K562 (cell line): Measurements from ENCODE around the gene POLE2. TPM values are rescaled to one million over a fixed set of nuclear protein-coding genes. Genes with fewer than 3 reads are reported as not detected.
"Not testable (repeated sequence)": the region's sequence is repeated elsewhere in the genome, so short reads cannot be mapped to it uniquely, and the experiment has no call there.

Experiments used
- ATAC-seq: fragments of 200-7000 bp; cut with Tn5 transposase; 3 replicates; pipeline ENCODE4 v1.9.1; 2020; ENCODE audit warnings: moderate library complexity
- BruUV-seq: library from RNA; stranded (reverse); fragments of 400-500 nt; replicated peaks from 2 replicates; lab custom pipeline; 2021; lab: Mats Ljungman, UMichigan
- CTCF ChIA-PET: fragments of 300-600 bp; formaldehyde crosslinking; extraction: SDS; loops from one replicate; lab custom pipeline; 2021; ENCODE audit warnings: low intra/inter-chr PET ratio; lab: Yijun Ruan, JAX
- POLR2A ChIA-PET: fragments of 300-600, 350-650 bp; sonication (Branson Sonifier 250); formaldehyde crosslinking; extraction: SDS; loops from one replicate; lab custom pipeline; 2021; ENCODE audit warnings: antibody characterized with exemption, inconsistent platforms; lab: Yijun Ruan, JAX
- DNase-seq, 4 experiments: peaks; one replicate each; pipeline versions ENCODE4 v3.0.0 to v3.0.0-alpha.2; 2011 to 2018; ENCODE audit warnings: low spot score in 3 of 4, mixed read lengths in 3 of 4; ENCODE audit errors: extremely low read depth in 1 of 4
- FAIRE-seq: peaks from 2 replicates; lab custom pipeline; 2011; peaks lifted over from hg19 to GRCh38; lab: Jason Lieb, UNC
- H2AFZ ChIP-seq: 2 replicates; pipeline ENCODE4 v1.6.0; 2011; ENCODE audit warnings: low read depth, low read length, control low read depth, inconsistent platforms
- H3K27ac ChIP-seq: fragments of 200-600 bp; 3 replicates; pipeline ENCODE4 v1.8.0; 2011; ENCODE audit warnings: low read depth, mild to moderate bottlenecking, control low read depth, inconsistent platforms, low read length, moderate library complexity, mixed read lengths; ENCODE audit errors: extremely low read depth
- H3K27me3 ChIP-seq, 2 experiments: fragments of 300-600 bp in 1 of 2; 2 replicates in 1 of 2; 3 replicates in 1 of 2; pipeline versions ENCODE4 v1.6.0 to v1.8.0; 2011; ENCODE audit warnings: inconsistent platforms in 2 of 2, low read length in 2 of 2, mild to moderate bottlenecking in 1 of 2, mixed read lengths in 1 of 2, moderate library complexity in 1 of 2; ENCODE audit not compliant: control insufficient read depth in 2 of 2, insufficient read depth in 2 of 2
- H3K36me3 ChIP-seq: fragments of 300-600 bp; 3 replicates; pipeline ENCODE4 v1.8.0; 2011; ENCODE audit warnings: mild to moderate bottlenecking, low read length, inconsistent platforms; ENCODE audit not compliant: control insufficient read depth, insufficient read depth
- H3K4me1 ChIP-seq, 2 experiments: fragments of 200-600 bp in 1 of 2; replicated peaks in 1 of 2; 2 replicates in 1 of 2; 3 replicates in 1 of 2; pipeline versions ENCODE4 v1.5.1 to v1.8.0; 2011; ENCODE audit warnings: inconsistent platforms in 2 of 2, low read length in 2 of 2, mild to moderate bottlenecking in 1 of 2, mixed read lengths in 1 of 2, moderate library complexity in 1 of 2; ENCODE audit not compliant: control insufficient read depth in 2 of 2, insufficient read depth in 2 of 2
- H3K4me2 ChIP-seq: 2 replicates; pipeline ENCODE4 v1.6.1; 2011; ENCODE audit warnings: low read length, control low read depth, inconsistent platforms, mixed read lengths; ENCODE audit not compliant: insufficient read depth
- H3K4me3 ChIP-seq: fragments of 200-600 bp; sonication (generic), shearing (Covaris generic); 2 replicates; pipeline ENCODE4 v1.5.1; 2016; ENCODE audit warnings: control low read depth, inconsistent platforms
- H3K79me2 ChIP-seq: fragments of 200-600 bp; 3 replicates; pipeline ENCODE4 v1.8.0; 2011; ENCODE audit warnings: low read length, inconsistent platforms; ENCODE audit not compliant: control insufficient read depth, insufficient read depth
- H3K9ac ChIP-seq, 2 experiments: 2 replicates each; pipeline versions ENCODE4 v1.6.0 to v1.6.1; 2011; ENCODE audit warnings: low read depth in 2 of 2, low read length in 2 of 2, control low read depth in 1 of 2, inconsistent platforms in 1 of 2, mild to moderate bottlenecking in 1 of 2, mixed read lengths in 1 of 2; ENCODE audit not compliant: insufficient read depth in 1 of 2
- H3K9me1 ChIP-seq: one replicate; pipeline ENCODE4 v1.6.0; 2011; ENCODE audit warnings: inconsistent platforms, mild to moderate bottlenecking, low read length, moderate library complexity; ENCODE audit not compliant: control insufficient read depth, insufficient read depth
- H3K9me3 ChIP-seq: replicated peaks from 2 replicates; pipeline ENCODE4 v1.5.1; 2011; ENCODE audit warnings: low read depth, low read length, inconsistent platforms; ENCODE audit not compliant: control insufficient read depth, insufficient read depth
- H4K20me1 ChIP-seq: replicated peaks from 2 replicates; pipeline ENCODE4 v1.6.1; 2011; ENCODE audit warnings: low read length, inconsistent platforms, mixed read lengths; ENCODE audit not compliant: control insufficient read depth, insufficient read depth
- ARNT ChIP-seq, 2 experiments: fragments of 450-650 bp; IDR thresholded peaks; 2 replicates each; pipeline ENCODE4 v1.6.1; 2016; ENCODE audit warnings: mild to moderate bottlenecking in 1 of 2
- DMBX1 ChIP-seq: fragments of 250-450 bp; sonication (Bioruptor Pico); IDR thresholded peaks from 2 replicates; pipeline ENCODE4 v1.8.0; 2022; ENCODE audit warnings: inconsistent platforms, mild to moderate bottlenecking, moderate library complexity, borderline replicate concordance
- TRIM28 ChIP-seq: fragments of 450-650 bp; IDR thresholded peaks from 2 replicates; pipeline ENCODE4 v1.6.1; 2017
- ZNF384 ChIP-seq: IDR thresholded peaks from 2 replicates; pipeline ENCODE4 v1.6.1; 2012; ENCODE audit warnings: low read depth, low read length, improper control_type of control experiment
- WGBS: fragments of 100-300 bp; shearing (Covaris generic); methylation state at CpG from one replicate; pipeline ENCODE4 v1.1.6; 2016; ENCODE audit warnings: low coverage, mixed read lengths; ENCODE audit not compliant: insufficient coverage; ENCODE audit errors: missing lambda C conversion rate; 5-methylcytosine and 5-hydroxymethylcytosine counted together
- in situ Hi-C: fragments of 300-500 bp; cut with MboI; formaldehyde crosslinking; loops from 4 replicates; pipeline ENCODE4 v1.15.0; 2018; ENCODE audit warnings: inconsistent platforms, mixed read lengths
- intact Hi-C: fragments of 100-400 bp; cut with micrococcal nuclease; formaldehyde crosslinking; loops from 2 replicates; pipeline ENCODE4 v1.14.2; 2022
- polyA plus RNA-seq, 8 experiments: library from polyadenylated mRNA; depleted of rRNA in 4 of 8; stranded (reverse) in 5 of 8; unstranded in 3 of 8; fragments of >200 nt; fragmentation: Nextera tagmentation in 2 of 8; fragmentation: Illumina TruSeq in 1 of 8; extraction: Ambion mirVana in 2 of 8; extraction: Trizol in 1 of 8; gene quantifications; 2 replicates each; pipeline versions ENCODE4 v1.2.1 to v1.2.3, GENCODE V29; 2011 to 2014; ENCODE audit warnings: inconsistent platforms in 1 of 8, missing spikeins in 1 of 8
- total RNA-seq, 7 experiments: library from RNA; depleted of rRNA in 6 of 7; stranded (reverse); fragments of >200 nt in 6 of 7; fragmentation: Illumina TruSeq in 2 of 7; extraction: Trizol in 2 of 7; gene quantifications; 2 replicates each; pipeline versions ENCODE4 v1.2.1 to v1.2.3, GENCODE V29; 2011 to 2021; ENCODE audit warnings: low replicate concordance in 1 of 7

POLE2 gene
- total and polyA plus RNA-seq, 9 of the 15 experiments (the other 6 are each of a cell fraction or from before 2014, with no cell fraction given), result 30.7 to 78.4 (median 55.4) TPM

GRCh38 chr14:49720744-49721143 is 32.7 kb upstream of the POLE2 start:
- H3K27me3 ChIP-seq, result no peaks in the 10 kb centered on the region
- in situ Hi-C loops (no loop called here), intact Hi-C loops (no loop called here)
- H3K4me3 ChIP-seq, result no peak overlapping the region
- ATAC-seq (no peak), FAIRE-seq (no peak), DNase-seq (no peak)
- ChIA-PET POLR2A (no interaction called here), CTCF (no interaction called here)
- no peaks in the 10 kb centered on the region; the same call in 1 of the 2 replicates for H3K9me3 ChIP-seq
- H3K79me2 ChIP-seq, result no peaks in the 10 kb centered on the region
- H3K4me2 ChIP-seq, result no peak overlapping the region
- H3K27ac ChIP-seq, result no peak overlapping the region
- 0 out of 2 replicates have a peak, but pooled peaks have one; percentile 35 for TF ChIP-seq ZNF384
- TF ChIP-seq DMBX1, result no peak
- no peak for TF ChIP-seq ARNT (IDR thresholded peaks at IDR 0.05)
- peak; percentile 62; the same call in 1 of the 2 replicates for TF ChIP-seq TRIM28
- no peaks in the 10 kb centered on the region for H3K36me3 ChIP-seq
- no peaks in the 10 kb centered on the region for H3K9me1 ChIP-seq
- BruUV-seq, result no TSS peak
- no peak overlapping the region for H2AFZ ChIP-seq
- H3K4me1 ChIP-seq, result no peaks in the 10 kb centered on the region
- no peak overlapping the region for H3K9ac ChIP-seq
- H4K20me1 ChIP-seq, result no peaks in the 10 kb centered on the region

DNA sequence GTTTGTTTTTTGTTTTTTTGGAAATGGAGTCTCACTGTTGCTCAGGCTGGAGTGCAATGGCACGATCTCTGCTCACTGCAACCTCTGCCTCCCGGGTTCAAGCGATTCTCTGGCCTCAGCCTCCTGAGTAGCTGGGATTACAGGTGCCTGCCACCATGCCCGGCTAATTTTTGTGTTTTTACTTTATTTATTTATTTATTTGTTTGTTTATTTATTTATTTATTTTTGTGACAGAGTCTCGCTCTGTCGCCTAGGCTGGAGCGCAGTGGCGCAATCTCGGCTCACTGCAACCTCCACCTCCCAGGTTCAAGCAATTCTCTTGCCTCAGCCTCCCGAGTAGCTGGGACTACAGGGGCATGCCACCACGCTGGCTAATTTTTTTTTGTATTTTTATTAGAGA is 23.0 kb upstream of the POLE2 start:
- ATAC-seq, H3K4me3 ChIP-seq, H3K4me2 ChIP-seq, H3K9ac ChIP-seq, BruUV-seq, H3K79me2 ChIP-seq, POLR2A ChIA-PET, H2AFZ ChIP-seq, CTCF ChIA-PET, FAIRE-seq, H3K36me3 ChIP-seq, in situ Hi-C loops, H3K9me3 ChIP-seq, H3K27ac ChIP-seq, DNase-seq, H3K27me3 ChIP-seq, H4K20me1 ChIP-seq, intact Hi-C loops, H3K4me1 ChIP-seq, H3K9me1 ChIP-seq: not testable (repeated sequence)
- 53% methylated on average over 4 of the region's 11 CpGs for WGBS
